ENCODE results near the gene KCTD8. TPM values are rescaled to one million over a fixed set of nuclear protein-coding genes. Genes with fewer than 3 reads are reported as not detected.
A peak's percentile ranks its signal among the peaks of the same experiment; 100 is the strongest.

The KCTD8 gene
- polyA plus RNA-seq, 10 donors = 0.10 to 0.69 (median 0.22) TPM

DNA sequence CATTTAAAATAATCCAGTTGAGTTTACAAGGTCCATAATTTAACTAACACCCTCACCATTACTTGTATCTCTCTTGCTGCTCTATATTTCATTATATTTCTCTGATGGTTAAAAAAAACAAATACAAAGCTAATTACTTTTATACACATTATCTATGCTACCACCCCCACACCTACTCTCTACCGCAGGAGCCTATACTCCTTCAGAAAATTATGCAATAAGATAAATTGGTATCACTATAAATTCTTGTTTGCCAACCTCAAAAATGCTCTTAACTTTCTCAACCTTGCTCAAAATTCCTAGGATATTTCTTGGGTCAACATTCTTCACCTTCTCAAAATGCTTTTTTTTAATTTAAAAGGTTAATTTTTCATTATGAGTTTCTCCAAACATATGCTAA lies 282.7 kb downstream of the KCTD8 start:
- DNase-seq = no peak

DNA sequence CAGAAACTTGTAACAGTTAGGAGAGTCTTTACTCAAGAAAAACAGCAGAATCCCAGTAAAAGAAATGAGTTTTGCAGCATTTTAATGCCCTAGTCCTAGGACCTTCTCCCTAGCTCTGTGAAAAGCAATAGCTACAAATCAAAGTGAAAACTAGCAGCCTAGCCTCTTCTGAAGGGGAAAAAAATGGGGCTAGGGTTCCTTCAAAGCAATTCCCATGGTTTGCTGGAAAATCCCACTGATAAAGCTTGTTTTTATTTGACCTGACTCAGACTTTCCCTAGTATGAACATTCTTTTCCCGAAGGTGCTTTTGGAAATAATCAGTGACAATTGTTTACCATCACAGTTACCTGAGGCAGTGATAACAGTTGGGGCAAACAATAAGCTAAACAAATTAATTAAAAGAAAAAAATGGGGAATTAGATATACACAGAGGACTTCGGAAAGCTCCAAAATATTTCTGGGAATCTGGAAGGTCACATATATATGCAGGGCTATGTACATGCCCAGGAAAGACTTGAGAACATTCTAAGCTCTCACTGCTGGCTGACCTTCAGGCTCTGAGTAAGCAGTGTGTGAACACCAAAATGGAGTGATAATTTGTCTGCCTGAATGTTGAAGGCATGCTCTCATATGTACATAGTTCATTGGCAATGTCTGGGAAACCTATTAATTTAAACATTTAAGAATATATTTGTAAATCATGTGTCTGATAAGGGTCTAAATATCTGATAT lies 285.9 kb downstream of the KCTD8 start:
- no peak for DNase-seq

GRCh38 chr4:44161756-44162155 lies 286.9 kb downstream of the KCTD8 start:
- no peak for DNase-seq

GRCh38 chr4:44160776-44161367 lies 287.7 kb downstream of the KCTD8 start:
- DNase-seq = no peak

DNA sequence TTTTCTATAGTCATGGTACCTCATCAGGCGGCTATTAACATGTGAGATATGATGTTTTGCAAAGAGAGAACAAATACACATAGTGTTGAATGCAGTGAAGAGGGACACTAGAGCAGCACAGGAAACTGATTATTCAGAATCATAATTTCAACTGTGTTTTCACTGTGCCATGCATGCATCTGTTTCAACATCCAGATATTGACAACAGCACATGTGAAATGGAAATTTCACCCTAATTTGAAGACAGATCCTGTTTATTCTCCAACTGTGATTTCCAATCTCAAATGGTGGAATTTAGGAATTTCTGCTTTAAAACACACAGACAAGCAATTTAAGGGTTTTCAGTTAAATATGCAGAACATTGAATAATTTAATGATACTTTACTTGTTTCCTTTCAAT lies 288.6 kb downstream of the KCTD8 start:
- peak in 1 of 3 donors; percentile 11 for DNase-seq

DNA sequence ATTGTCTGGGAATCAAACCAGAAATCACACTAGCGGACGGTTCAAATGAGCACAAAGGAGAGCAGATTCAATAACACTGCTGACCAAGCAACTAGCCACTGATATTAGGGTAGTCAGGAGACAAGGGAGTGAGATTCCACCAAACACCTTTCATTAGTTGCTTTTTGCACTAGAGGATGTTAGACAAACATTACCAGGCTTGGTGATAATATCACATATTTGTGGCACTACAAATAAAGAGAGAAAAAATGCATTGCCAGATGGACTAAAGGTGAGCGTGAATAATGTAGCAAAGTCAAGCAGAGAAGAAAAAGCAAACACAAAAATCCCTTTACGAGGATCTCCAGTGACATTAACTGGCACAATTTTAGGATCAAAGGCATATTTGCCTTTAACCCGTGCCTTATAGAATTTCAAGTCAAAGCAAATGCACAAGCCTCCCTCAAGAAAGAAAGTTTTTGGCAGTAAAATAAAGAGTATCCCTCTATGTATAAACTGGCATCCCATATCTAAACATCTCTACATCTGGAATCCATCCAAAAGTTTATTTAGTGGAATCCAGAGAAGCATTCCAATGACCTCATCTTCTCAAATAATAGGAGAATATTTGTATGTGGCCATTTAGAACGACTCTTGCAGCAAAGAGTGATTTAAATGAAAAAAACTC lies 290.9 kb downstream of the KCTD8 start:
- peak; percentile 10 to 39 (median 10) for DNase-seq

- peak in 2 of 3 donors; percentile 6 to 24 for DNase-seq
These were observed 298.5 kb downstream of the KCTD8 start for GRCh38 chr4:44150091-44150576.

GRCh38 chr4:44149282-44149681 lies 299.3 kb downstream of the KCTD8 start:
- DNase-seq = peak in 1 of 3 donors; percentile 19

DNA sequence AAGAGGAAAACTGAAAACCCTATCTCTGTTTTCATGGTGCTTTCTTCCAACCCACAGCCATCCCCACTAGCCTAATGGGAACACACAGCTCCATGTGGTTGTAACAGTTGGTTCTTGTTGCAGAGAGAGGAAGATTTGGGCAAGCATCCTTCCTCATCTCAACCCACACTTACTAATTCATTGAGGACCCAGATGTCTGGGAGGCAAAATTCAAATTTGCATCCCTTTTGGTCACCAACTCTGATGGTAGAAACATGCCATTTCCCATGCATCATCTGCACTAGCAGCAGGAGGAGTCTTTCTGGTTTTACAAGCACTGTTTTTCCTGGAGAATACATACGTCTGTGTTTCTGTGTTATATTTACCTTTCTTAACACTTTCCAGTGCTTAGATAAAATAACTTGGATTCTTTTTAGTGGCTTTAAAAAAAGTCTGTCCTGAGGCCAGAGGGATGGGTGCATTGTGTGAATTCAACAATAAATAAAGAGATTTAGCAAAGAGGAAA lies 301.0 kb downstream of the KCTD8 start:
- no peak for DNase-seq

DNA sequence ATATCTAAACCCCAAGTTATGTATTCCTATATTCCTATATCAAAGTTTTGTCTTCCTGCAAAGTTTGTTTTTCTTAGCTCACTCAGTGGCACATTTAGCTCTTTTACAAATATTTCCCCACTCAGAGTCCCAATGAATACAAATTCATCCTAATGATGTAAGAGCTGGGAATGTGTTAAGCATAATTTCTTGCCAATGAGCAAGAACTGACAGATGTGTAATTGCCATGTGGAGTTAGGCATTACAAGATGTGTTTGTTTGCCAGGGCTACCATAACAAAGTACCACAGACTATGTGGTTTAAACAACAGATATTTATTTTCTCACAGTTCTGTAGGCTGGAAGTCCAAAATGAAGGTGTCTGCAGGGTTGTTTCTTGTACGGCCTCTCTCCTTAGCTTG lies 302.1 kb downstream of the KCTD8 start:
- DNase-seq = no peak

DNA sequence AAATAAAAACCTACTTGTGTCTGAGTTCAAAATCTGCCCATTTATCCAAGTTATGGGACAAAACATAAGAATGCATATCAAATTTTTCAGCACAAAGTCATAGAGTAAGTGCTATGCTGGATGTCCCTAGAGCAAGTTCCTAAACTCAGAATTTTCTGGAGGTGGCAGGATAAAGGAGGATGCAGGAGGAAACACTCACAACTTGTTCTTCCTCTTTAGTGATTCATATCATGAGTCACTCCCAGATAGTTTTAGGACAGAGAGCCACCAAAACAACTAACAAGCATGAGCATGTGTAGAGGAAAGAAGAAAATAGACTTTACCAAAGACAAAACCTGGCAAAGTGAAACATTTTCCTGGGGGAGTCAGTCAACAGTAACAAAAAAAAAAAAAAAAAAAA lies 302.7 kb downstream of the KCTD8 start:
- no peak for DNase-seq

GRCh38 chr4:44132526-44132925 lies 316.1 kb downstream of the KCTD8 start:
- DNase-seq = no peak

Other genes with a start within 250 kb of the KCTD8 start
- gene YIPF7, start 202.8 kb upstream of the KCTD8 start, polyA plus RNA-seq (ENCODE audit: insufficient read length in 10 of 10) = 1 to 10 TPM in 8 of 10 donors, under 1 TPM in 2; 0.54 to 3.7 (median 1.8) TPM
- gene GUF1, start 229.6 kb upstream of the KCTD8 start, polyA plus RNA-seq (ENCODE audit: insufficient read length in 10 of 10) = 10 to 100 TPM; 16.9 to 26.0 (median 21.7) TPM

Measured in muscle of back (tissue), 11 donors.